ENCODE data around the gene GIGYF1. TPM values are rescaled to one million over a fixed set of nuclear protein-coding genes. Genes with fewer than 3 reads are reported as not detected.

GIGYF1 gene
- total and polyA plus RNA-seq, 2 of the 13 experiments (the other 11 are each of a cell fraction or from before 2014, with no cell fraction given): 7.6 to 16.1 TPM

DNA sequence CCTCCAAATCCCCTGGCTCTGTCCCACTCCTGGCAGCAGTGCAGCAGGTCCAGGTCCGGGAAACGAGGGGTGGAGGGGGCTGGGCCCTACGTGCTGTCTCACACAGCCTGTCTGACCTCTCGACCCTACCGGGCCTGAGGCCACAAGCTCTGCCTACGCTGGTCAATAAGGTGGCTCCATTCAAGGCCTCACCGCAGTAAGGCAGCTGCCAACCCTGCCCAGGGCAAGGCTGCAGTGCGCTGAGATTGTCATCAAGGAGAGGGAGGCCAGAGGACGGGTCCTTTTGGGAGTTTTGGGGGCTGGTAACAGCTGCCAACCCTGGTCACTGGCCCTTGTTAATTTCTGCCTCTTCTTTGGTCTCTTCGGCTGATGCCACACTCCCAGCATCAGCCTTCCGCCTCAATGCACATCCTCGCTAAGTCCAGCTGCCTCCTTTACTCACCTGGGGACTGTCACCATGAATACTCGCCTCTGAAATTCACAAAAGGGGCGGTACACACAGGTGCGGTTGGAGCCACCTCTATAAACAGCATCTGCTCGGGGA is 29.8 kb upstream of the GIGYF1 start (continued):
- TF ChIP-seq PAXIP1 (CRISPR knock-in tag; conservative IDR thresholded peaks at IDR 0.05): peak; percentile 89
- TF ChIP-seq PHF5A (CRISPR knock-in tag; IDR thresholded peaks at IDR 0.05; ENCODE audit: low read depth, unreplicated experiment): no peak
- no peak for TF ChIP-seq CHCHD3 (CRISPR knock-in tag; IDR thresholded peaks at IDR 0.05)
- peak; percentile 70; the same call in 1 of the 2 replicates for TF ChIP-seq AHDC1 (CRISPR knock-in tag; IDR thresholded peaks at IDR 0.05; ENCODE audit: borderline replicate concordance)
- TF ChIP-seq PRMT3 (CRISPR knock-in tag; IDR thresholded peaks at IDR 0.05; ENCODE audit: borderline replicate concordance, low read depth): no peak
- TF ChIP-seq KLF9 (CRISPR knock-in tag; IDR thresholded peaks at IDR 0.05; ENCODE audit: low read depth): 0 out of 2 replicates have a peak, but pooled peaks have one; percentile 31
- TF ChIP-seq PAX8 (CRISPR knock-in tag; IDR thresholded peaks at IDR 0.05; ENCODE audit: borderline replicate concordance): no peak
- TF ChIP-seq, protein P1, sequence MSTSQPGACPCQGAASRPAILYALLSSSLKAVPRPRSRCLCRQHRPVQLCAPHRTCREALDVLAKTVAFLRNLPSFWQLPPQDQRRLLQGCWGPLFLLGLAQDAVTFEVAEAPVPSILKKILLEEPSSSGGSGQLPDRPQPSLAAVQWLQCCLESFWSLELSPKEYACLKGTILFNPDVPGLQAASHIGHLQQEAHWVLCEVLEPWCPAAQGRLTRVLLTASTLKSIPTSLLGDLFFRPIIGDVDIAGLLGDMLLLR (CRISPR knock-in tag; IDR thresholded peaks at IDR 0.05): no peak
- TF ChIP-seq HOXA9 (CRISPR knock-in tag; IDR thresholded peaks at IDR 0.05; ENCODE audit: borderline replicate concordance): no peak
- TF ChIP-seq BCL6 (CRISPR knock-in tag; IDR thresholded peaks at IDR 0.05): 0 out of 2 replicates have a peak, but pooled peaks have one; percentile 50
- peak; percentile 19; the same call in 1 of the 2 replicates for TF ChIP-seq RCOR2 (CRISPR knock-in tag; IDR thresholded peaks at IDR 0.05)
- peak; percentile 57; the same call in 1 of the 2 replicates for TF ChIP-seq KDM2A (CRISPR knock-in tag; IDR thresholded peaks at IDR 0.05; ENCODE audit: borderline replicate concordance, low read depth)
- peak; percentile 90 for TF ChIP-seq RXRB (CRISPR knock-in tag; IDR thresholded peaks at IDR 0.05; ENCODE audit: borderline replicate concordance)
- 0 out of 2 replicates have a peak, but pooled peaks have one; percentile 41 for TF ChIP-seq ZNF350 (CRISPR knock-in tag; IDR thresholded peaks at IDR 0.05; ENCODE audit: borderline replicate concordance, low read depth)
- peak; percentile 38; the same call in 1 of the 2 replicates for TF ChIP-seq ZNF501 (CRISPR knock-in tag; IDR thresholded peaks at IDR 0.05)
- TF ChIP-seq HDAC1 (CRISPR knock-in tag; IDR thresholded peaks at IDR 0.05): peak; percentile 83
- TF ChIP-seq SNAPC5 (CRISPR knock-in tag; IDR thresholded peaks at IDR 0.05; ENCODE audit: borderline replicate concordance): no peak
- TF ChIP-seq TEAD3 (CRISPR knock-in tag; optimal IDR thresholded peaks at IDR 0.05; ENCODE audit: borderline replicate concordance): no peak
- TF ChIP-seq SPEN (CRISPR knock-in tag; IDR thresholded peaks at IDR 0.05; ENCODE audit: low read depth): peak; percentile 80

All from HepG2 (cell line).